GM20000 (cell line): Measurements from ENCODE around the gene NEK6.

Source experiments
- DNase-seq: peaks from one replicate; pipeline ENCODE4 v3.0.0; 2012; ENCODE audit warnings: low spot score
- TF ChIP-seq, protein P1 (sequence below): IDR thresholded peaks from 2 replicates; pipeline ENCODE4 v1.5.1; 2012; ENCODE audit warnings: mild to moderate bottlenecking, control low read depth; ENCODE audit errors: extremely low read depth, missing control alignments

NEK6 gene

GRCh38 chr9:124368692-124369091 is 110.9 kb downstream of the NEK6 start:
- DNase-seq, result no peak
- TF ChIP-seq, protein P1, sequence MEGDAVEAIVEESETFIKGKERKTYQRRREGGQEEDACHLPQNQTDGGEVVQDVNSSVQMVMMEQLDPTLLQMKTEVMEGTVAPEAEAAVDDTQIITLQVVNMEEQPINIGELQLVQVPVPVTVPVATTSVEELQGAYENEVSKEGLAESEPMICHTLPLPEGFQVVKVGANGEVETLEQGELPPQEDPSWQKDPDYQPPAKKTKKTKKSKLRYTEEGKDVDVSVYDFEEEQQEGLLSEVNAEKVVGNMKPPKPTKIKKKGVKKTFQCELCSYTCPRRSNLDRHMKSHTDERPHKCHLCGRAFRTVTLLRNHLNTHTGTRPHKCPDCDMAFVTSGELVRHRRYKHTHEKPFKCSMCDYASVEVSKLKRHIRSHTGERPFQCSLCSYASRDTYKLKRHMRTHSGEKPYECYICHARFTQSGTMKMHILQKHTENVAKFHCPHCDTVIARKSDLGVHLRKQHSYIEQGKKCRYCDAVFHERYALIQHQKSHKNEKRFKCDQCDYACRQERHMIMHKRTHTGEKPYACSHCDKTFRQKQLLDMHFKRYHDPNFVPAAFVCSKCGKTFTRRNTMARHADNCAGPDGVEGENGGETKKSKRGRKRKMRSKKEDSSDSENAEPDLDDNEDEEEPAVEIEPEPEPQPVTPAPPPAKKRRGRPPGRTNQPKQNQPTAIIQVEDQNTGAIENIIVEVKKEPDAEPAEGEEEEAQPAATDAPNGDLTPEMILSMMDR, result no peak

DNA sequence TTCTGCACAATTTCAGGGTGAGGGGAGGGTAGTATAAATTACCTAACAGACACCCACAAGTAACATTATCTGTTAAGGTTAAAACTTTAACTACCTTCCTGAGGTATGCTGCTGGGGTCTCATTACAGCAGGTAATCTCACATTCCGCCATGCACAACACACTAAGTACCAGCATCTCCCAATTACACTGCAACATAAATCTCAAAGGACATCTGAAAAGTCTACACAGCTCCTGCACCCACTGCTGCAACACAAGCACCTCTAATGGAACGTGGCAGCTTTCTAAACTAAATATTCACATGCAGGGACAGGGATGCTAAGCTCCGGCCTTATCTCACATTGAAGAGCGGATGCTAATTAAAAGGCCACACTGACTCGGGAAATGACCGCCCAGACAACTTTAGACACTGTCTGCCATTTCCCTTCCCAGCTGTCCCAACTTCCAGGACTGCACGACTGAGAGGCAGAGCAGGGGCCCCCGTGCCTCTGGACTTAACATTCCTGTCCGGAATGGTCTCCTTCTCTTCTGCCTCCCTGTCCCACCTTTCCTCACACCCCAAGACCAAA is 111.6 kb downstream of the NEK6 start:
- TF ChIP-seq, protein P1, result no peak
- no peak for DNase-seq

DNA sequence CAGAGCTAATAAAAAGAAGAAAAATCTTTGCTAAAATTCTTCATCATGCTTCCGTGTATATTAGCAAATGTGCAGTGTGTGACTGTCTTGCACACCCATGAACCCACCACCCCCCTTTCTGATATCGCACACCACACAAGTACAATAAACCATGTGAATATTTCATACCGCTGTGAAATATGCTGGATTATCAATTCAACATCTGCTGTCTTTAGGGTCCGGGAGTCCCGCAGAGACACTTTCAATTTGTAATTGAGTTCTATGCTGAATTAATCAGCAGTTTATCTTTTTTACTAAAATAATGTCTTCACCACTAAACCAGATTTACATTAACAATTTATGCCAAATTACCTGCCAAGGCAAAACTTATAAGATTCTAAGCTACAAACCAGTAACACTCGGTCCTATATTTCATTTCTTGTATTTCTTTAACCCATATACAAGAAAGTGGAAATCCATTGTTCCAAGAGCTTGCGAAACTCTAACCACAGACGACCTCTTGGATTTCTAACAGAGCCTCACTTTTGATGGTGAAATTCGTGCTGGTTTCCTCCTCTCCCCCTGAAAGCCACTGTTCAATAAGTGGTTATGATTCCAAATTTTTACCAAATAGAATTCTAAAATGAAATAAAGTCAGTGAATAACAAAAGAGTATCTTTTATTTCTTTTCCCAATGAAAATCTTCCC is 113.3 kb downstream of the NEK6 start:
- no peak for DNase-seq
- TF ChIP-seq, protein P1, result no peak

DNA sequence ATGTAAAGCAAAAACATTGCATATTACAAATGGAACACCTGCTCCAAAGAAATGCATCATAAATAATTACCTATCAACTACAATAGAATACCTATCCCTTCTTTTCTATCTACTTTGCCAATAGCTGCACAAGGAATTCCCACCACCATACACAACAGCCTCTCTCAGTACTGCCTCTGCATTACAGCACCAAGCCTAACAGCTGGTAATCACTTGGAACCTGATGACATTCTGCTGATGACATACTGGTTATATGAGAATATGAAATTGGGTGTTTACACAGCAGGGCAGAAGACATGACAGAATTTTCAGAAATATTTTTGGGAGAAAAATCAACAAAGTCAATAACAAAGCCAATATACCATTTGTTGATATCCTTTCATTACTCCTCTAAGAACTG is 114.3 kb downstream of the NEK6 start:
- DNase-seq, result no peak
- TF ChIP-seq, protein P1, result no peak

GRCh38 chr9:124373386-124373785 is 115.6 kb downstream of the NEK6 start:
- TF ChIP-seq, protein P1, result no peak
- no peak for DNase-seq

- no peak for DNase-seq
- TF ChIP-seq, protein P1, result no peak
Measured at GRCh38 chr9:124373851-124374250, 116.1 kb downstream of the NEK6 start.

- TF ChIP-seq, protein P1, result no peak
- no peak for DNase-seq
Measured at GRCh38 chr9:124375726-124376125, 118.0 kb downstream of the NEK6 start.
